GM12801 (cell line): ENCODE data around the gene HERPUD2.

ENCODE experiments used
- TF ChIP-seq, protein P1 (sequence below): IDR thresholded peaks from one replicate; pipeline ENCODE4 v1.5.1; 2011; ENCODE audit warnings: control low read depth; ENCODE audit not compliant: insufficient read length; ENCODE audit errors: extremely low read depth

The HERPUD2 gene

DNA sequence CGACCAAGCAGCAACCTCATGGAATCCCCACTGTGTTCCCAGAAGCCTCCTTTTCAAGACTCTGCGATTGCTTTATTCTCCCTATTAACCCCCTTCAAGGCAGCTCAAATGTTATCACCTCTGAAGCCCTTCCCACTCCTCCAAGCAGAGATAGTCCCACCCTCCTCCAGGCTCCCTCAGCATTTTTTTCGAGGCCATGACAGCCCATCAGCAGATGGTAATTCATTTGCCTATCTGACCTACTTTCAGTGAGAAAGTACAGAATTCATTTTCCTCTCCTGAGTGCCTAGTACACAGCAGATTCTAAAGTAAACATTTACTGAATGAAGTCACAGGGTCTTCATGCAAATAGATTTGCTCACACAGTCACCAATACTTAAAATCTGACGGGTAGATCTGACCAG, 47.8 kb downstream of the HERPUD2 start:
- TF ChIP-seq, protein P1, sequence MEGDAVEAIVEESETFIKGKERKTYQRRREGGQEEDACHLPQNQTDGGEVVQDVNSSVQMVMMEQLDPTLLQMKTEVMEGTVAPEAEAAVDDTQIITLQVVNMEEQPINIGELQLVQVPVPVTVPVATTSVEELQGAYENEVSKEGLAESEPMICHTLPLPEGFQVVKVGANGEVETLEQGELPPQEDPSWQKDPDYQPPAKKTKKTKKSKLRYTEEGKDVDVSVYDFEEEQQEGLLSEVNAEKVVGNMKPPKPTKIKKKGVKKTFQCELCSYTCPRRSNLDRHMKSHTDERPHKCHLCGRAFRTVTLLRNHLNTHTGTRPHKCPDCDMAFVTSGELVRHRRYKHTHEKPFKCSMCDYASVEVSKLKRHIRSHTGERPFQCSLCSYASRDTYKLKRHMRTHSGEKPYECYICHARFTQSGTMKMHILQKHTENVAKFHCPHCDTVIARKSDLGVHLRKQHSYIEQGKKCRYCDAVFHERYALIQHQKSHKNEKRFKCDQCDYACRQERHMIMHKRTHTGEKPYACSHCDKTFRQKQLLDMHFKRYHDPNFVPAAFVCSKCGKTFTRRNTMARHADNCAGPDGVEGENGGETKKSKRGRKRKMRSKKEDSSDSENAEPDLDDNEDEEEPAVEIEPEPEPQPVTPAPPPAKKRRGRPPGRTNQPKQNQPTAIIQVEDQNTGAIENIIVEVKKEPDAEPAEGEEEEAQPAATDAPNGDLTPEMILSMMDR: no peak

DNA sequence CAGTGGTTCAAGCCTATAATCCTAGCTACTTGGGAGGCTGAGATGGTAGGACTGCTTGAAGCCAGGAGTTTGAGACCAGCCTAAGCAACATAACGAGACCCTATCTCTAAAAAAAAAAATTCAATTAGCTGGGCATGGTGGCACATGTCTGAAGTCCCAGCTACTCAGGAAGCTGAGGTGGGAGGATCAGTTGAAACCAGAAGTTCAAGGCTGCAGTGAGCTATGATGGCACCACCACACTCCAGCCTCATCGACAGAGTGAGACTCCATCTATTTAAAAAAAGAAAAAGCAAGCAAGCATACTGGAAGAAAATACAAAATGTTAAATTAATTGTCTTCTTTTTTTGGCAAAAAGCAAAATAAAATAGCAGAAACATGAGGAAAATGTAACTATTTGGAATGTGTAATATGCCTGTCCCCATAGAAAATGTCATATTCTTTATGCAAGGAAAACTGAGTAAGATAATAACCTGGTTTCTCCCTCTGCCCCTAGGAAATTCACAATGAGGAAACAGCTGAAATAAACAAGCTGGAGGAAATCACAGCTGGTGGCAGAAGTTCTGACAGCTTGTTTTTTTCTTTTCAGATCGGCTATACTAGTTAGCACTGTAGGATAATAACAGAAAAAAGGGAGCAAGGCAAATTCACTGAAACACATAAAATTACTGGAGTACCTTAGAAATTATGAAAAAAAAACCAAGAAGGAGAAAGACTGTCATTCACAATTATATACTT, 48.5 kb downstream of the HERPUD2 start:
- TF ChIP-seq, protein P1: no peak

DNA sequence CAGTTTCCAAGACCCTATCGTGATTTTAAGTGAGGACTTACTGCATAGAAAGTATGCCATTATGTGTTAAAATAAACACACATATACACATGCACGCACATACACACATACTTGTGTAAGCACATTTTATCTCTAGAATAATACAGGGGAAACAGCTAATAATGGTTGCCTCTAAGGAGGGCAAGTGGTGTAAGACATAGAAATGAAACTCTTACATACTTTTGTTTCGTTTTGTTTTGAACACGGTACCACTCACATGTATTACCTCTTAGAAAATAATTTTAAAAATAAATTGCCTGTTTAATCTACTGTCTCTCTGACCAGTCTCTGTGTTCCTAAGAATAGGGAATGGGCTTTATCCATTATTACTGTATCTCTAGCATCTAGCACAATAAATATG, 49.2 kb downstream of the HERPUD2 start:
- TF ChIP-seq, protein P1: no peak

DNA sequence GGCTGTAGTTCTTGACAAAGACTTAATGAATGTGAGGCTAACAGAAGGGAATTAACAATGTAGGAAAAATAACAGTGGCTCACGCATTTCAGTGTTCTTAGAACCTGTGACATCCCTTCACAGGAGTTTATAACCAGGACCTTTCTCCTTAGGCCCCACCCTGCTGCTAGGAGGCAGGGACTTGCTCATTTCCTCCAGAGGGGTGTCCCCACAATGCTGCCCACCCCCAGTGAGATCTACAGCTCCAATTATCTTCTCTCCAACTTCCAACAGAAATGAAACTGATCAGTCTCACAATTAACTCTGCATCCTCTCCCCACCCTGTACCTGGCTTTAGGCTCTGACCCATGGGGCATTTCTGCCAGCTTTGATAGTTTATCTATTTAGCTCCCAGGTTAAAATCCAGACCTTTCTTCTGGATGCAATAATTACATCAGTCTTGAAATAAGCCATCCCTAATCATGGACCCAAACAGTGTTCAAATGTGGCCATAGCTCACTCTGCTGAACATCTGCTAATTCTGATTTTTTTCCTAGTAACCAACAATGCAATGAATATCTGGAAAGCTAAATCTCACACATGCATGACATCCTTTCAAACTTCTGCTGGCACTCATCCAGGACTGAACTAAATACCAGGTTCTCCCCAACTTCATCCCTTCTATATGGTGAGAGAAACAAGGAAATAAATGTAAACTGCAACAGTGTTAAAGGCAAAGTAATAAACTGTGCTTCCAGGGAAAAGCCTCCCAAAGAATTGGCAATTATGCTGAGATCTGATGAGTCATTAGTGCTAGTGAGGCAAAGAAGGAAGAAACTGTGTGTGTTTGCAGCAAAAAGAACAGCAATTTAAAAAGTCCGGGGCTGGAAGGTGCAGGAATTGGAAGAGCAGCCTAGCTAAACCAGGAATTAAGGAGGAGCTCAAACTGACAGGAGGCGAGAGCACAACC, 64.6 kb downstream of the HERPUD2 start:
- TF ChIP-seq, protein P1: no peak

DNA sequence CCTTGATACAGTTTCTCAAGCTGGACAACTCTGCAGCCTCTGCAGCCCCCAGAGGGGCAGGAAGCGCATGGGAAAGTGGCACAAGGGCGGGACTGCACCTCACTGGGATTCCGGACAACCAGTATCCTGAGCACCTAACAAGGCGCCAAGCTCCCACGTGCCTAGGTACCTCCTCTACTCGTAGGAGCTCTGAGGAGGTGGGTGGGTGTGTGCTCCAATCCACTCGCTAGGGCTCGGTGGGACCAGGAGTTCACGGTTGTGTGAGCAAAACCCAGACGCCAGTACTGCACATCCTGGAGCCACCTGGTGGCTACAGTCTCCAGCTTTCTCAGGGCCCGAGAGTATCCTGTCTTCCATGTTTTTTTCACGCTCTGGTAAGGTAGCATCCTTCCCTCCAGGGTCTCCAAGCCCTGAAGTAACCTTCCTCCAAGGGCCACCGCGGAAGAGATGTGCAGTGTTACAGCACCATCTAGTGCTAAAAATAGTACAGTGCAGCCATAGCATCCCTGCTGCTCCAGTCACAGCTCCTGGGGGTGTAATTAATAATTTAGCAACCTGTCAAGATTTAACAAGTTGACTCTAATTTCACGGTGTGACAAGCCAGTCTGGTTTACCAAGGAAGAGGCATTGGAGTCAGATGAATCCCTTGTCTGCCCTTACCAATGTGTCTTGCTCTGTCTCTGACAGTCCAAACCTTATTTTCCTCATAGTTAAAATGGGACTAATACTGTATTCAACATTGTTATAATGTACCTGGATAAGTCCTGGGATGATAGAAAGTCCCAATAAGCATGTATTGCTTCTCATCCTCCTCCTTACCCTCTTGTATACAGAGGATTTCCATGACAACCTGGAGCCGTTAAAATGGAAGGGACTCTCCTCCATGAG, 70.4 kb downstream of the HERPUD2 start:
- TF ChIP-seq, protein P1: no peak

DNA sequence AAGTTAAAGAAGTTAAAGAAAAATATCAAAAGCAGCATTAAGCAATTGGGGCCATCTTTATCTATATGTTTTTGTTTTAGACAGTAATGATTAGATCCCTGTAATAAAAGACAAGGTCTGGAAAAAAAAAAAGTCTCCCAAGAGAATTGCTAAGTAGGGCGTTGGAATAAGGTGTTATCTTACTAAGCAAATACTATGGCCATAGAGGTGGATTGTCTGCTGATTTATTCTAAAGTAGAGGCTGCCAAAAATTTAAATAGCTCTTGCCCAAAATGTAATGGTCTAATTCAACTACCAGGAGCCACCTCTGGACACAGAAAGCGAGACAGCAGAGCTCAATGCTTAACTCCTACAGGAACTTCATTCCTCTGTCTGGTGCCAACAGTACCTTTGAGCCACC, 71.6 kb downstream of the HERPUD2 start:
- TF ChIP-seq, protein P1: no peak
